Colon (tissue), 2 donors: Measurements from ENCODE around the gene NPLOC4.
A peak's percentile ranks its signal among the peaks of the same experiment; 100 is the strongest.
"Not testable (repeated sequence)": the region's sequence is repeated elsewhere in the genome, so short reads cannot be mapped to it uniquely, and the experiment has no call there.

ENCODE experiments used
- FAIRE-seq: peaks from 2 replicates; lab custom pipeline; 2012; peaks lifted over from hg19 to GRCh38; lab: Jason Lieb, UNC
- donor health status: control.
- donor health status: control.

Gene NPLOC4

GRCh38 chr17:81636505-81637288 lies at the start of gene NPLOC4, which contains the start of gene TSPAN10:
NPLOC4 (minus strand) TSS chr17:81637112; CDS start chr17:81636930, 182 bp downstream.
TSPAN10 (plus strand) TSS chr17:81637196; CDS start chr17:81642413, 5,217 bp downstream.
- FAIRE-seq = no peak

- FAIRE-seq = no peak
These were observed 49.7 kb upstream of the NPLOC4 start for GRCh38 chr17:81686614-81687013.

GRCh38 chr17:81685108-81685507 lies 48.2 kb upstream of the NPLOC4 start:
- no peak for FAIRE-seq

GRCh38 chr17:81684442-81684911 lies 47.6 kb upstream of the NPLOC4 start:
- FAIRE-seq = no peak

- peak; percentile 72 for FAIRE-seq
These were observed 46.9 kb upstream of the NPLOC4 start, which contains the start of the genes ARL16 and HGS for GRCh38 chr17:81683584-81684441. ARL16 (minus strand) TSS chr17:81683797; CDS start chr17:81683753, 44 bp downstream. HGS (plus strand) TSS chr17:81684011; CDS start chr17:81684067, 56 bp downstream.

- no peak for FAIRE-seq
These were observed 46.3 kb upstream of the NPLOC4 start for GRCh38 chr17:81683208-81683583.

GRCh38 chr17:81682565-81683207 lies 45.8 kb upstream of the NPLOC4 start:
- FAIRE-seq = no peak

GRCh38 chr17:81681672-81682071 lies 44.8 kb upstream of the NPLOC4 start:
- no peak for FAIRE-seq

- FAIRE-seq = no peak
These were observed 43.2 kb upstream of the NPLOC4 start for GRCh38 chr17:81680150-81680549.

GRCh38 chr17:81676906-81677305 lies 40.0 kb upstream of the NPLOC4 start:
- FAIRE-seq = no peak

GRCh38 chr17:81675515-81676221 lies 38.8 kb upstream of the NPLOC4 start:
- not testable (repeated sequence) for FAIRE-seq

- FAIRE-seq = no peak
These were observed 36.8 kb upstream of the NPLOC4 start for GRCh38 chr17:81673561-81674258.

- FAIRE-seq = no peak
These were observed 36.0 kb upstream of the NPLOC4 start for GRCh38 chr17:81672954-81673353.

- FAIRE-seq = no peak
These were observed 35.6 kb upstream of the NPLOC4 start for GRCh38 chr17:81672504-81672903.

- FAIRE-seq = no peak
These were observed 30.8 kb upstream of the NPLOC4 start for GRCh38 chr17:81667754-81668153.

GRCh38 chr17:81666342-81667191 lies 29.7 kb upstream of the NPLOC4 start, which contains the start of the genes CCDC137 and OXLD1:
CCDC137 (plus strand) TSS chr17:81666737; CDS start chr17:81666767, 30 bp downstream.
OXLD1 (minus strand) TSS chr17:81666605; CDS start chr17:81666577, 28 bp downstream.
- no peak for FAIRE-seq

GRCh38 chr17:81666092-81666341 lies 29.1 kb upstream of the NPLOC4 start:
- no peak for FAIRE-seq

GRCh38 chr17:81665205-81666091 lies 28.5 kb upstream of the NPLOC4 start:
- no peak for FAIRE-seq

- no peak for FAIRE-seq
These were observed 27.1 kb upstream of the NPLOC4 start for GRCh38 chr17:81664051-81664470.
